IPS-18a (cell line): Measurements from ENCODE around the gene CFAP54.
"Not testable (repeated sequence)": the region's sequence is repeated elsewhere in the genome, so short reads cannot be mapped to it uniquely, and the experiment has no call there.

Experiments used
- H3K27ac ChIP-seq: one replicate; pipeline ENCODE4 v1.5.1; 2013; ENCODE audit warnings: low read length
- H3K27me3 ChIP-seq: one replicate; pipeline ENCODE4 v1.6.1; 2013; ENCODE audit warnings: mild to moderate bottlenecking, low read length; ENCODE audit not compliant: control insufficient read depth, insufficient read depth
- H3K36me3 ChIP-seq: one replicate; pipeline ENCODE4 v1.6.1; 2013; ENCODE audit warnings: low read depth, low read length; ENCODE audit not compliant: control insufficient read depth
- H3K4me1 ChIP-seq: one replicate; pipeline ENCODE4 v1.6.1; 2013; ENCODE audit warnings: low read depth, low read length; ENCODE audit not compliant: control insufficient read depth
- H3K4me3 ChIP-seq: one replicate; pipeline ENCODE4 v1.5.1; 2013; ENCODE audit warnings: low read length
- H3K9ac ChIP-seq: one replicate; pipeline ENCODE4 v1.6.1; 2013; ENCODE audit warnings: mild to moderate bottlenecking, low read length, moderate library complexity
- H3K9me3 ChIP-seq: one replicate; pipeline ENCODE4 v1.6.1; 2013; ENCODE audit warnings: low read depth, low read length; ENCODE audit not compliant: control insufficient read depth

Gene CFAP54

DNA sequence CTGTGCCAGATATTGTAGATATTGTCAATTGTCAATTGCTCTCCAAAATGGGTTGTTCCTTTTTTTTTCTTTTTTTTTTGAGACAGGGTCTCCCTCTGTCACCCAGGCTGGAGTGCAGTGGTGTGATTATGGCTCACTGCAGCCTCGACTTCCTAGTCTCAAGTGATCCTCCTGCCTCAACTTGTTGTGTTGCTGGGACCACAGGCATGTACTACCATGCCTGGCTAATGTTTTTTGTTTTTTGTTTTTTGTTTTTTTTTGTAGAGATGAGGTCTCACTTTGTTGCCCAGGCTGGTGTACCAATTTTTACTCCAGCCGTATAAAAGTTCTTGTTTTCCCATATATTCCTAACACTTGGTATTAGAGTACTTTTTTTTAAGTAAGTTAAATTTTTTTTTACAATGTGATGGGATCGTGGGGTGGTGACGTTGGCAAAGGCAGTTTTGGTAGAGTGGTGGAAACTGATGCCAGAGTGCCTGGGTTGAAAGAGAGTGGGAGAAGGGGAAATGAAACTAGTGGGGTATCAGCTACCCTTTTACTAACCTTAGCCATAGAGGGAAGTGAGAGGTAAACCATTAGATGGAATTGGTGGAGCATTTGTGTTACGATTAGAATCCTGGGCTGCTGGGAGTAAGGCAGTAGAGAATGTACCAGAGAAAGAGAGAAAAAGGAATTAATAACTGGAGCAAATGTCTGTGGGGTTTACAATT lies 33.0 kb upstream of the CFAP54 start:
- no peak overlapping the region for H3K4me3 ChIP-seq
- H3K27ac ChIP-seq = no peak overlapping the region
- no peak overlapping the region for H3K9ac ChIP-seq

GRCh38 chr12:96457191-96457930 lies 32.0 kb upstream of the CFAP54 start:
- H3K4me3 ChIP-seq = no peak overlapping the region
- no peaks in the 10 kb centered on the region for H3K4me1 ChIP-seq
- no peaks in the 10 kb centered on the region for H3K36me3 ChIP-seq
- H3K27me3 ChIP-seq = no peaks in the 10 kb centered on the region
- H3K9me3 ChIP-seq = no peaks in the 10 kb centered on the region
- no peak overlapping the region for H3K9ac ChIP-seq
- no peak overlapping the region for H3K27ac ChIP-seq

More for the DNA sequence above, 33.0 kb upstream of the CFAP54 start:
- Histone ChIP-seq H3K36me3 (no peaks in the 10 kb centered on the region), H3K27me3 (no peaks in the 10 kb centered on the region), H3K9me3 (no peaks in the 10 kb centered on the region), H3K4me1 (no peaks in the 10 kb centered on the region)

GRCh38 chr12:96459281-96459680 lies 30.1 kb upstream of the CFAP54 start:
- not testable (repeated sequence) for H3K9ac ChIP-seq, H3K36me3 ChIP-seq, H3K9me3 ChIP-seq, H3K27me3 ChIP-seq, H3K4me1 ChIP-seq, H3K27ac ChIP-seq, H3K4me3 ChIP-seq

GRCh38 chr12:96462571-96463280 lies 26.7 kb upstream of the CFAP54 start:
- Histone ChIP-seq H3K27me3 (no peaks in the 10 kb centered on the region), H3K27ac (no peak overlapping the region), H3K9ac (no peak overlapping the region), H3K4me3 (no peak overlapping the region), H3K4me1 (no peaks in the 10 kb centered on the region), H3K36me3 (no peaks in the 10 kb centered on the region), H3K9me3 (no peaks in the 10 kb centered on the region)

GRCh38 chr12:96465896-96466295 lies 23.5 kb upstream of the CFAP54 start:
- Histone ChIP-seq H3K27ac (no peak overlapping the region), H3K36me3 (no peaks in the 10 kb centered on the region), H3K9ac (no peak overlapping the region), H3K9me3 (no peaks in the 10 kb centered on the region), H3K27me3 (no peaks in the 10 kb centered on the region), H3K4me1 (no peaks in the 10 kb centered on the region), H3K4me3 (no peak overlapping the region)

DNA sequence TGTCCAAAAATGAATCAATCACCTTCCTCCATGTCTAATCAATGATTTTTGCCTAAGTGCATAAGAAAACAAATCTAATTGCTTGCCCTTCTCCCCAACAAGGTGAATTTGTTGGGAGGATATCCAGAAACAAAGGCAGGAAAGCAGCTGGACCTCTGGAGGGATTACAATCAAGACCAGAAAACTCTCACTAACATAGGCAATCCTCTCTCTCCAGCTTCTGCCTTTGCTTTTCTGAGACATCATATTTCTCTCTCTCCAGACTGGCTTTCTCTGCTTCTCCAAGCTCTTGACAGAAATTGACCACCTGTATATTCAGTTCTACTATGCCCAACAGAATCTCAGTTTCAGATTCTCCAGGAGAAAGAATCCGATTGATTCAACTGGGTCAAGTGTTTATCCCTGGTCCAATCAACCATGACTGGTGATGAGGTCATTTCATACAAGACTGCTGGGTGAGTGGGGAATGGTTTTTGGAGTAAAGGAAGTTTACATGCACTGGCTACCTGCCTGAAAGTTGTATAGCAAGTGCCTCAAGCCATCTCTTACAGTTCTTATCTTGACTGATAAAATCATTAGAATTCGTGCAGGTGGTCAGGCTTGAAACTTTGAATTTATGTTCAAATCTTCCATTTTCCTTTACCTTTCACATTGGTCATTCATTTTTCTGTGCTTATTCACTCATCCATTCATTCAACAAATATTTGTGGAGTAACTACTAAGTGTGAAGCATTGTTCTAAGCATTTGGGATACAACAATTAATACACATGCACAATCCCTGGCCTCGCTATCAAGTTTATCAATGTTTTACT lies 22.2 kb upstream of the CFAP54 start:
- Histone ChIP-seq H3K9ac (no peak overlapping the region), H3K36me3 (no peaks in the 10 kb centered on the region), H3K9me3 (no peaks in the 10 kb centered on the region), H3K4me1 (no peaks in the 10 kb centered on the region), H3K27ac (no peak overlapping the region), H3K4me3 (no peak overlapping the region), H3K27me3 (no peaks in the 10 kb centered on the region)

DNA sequence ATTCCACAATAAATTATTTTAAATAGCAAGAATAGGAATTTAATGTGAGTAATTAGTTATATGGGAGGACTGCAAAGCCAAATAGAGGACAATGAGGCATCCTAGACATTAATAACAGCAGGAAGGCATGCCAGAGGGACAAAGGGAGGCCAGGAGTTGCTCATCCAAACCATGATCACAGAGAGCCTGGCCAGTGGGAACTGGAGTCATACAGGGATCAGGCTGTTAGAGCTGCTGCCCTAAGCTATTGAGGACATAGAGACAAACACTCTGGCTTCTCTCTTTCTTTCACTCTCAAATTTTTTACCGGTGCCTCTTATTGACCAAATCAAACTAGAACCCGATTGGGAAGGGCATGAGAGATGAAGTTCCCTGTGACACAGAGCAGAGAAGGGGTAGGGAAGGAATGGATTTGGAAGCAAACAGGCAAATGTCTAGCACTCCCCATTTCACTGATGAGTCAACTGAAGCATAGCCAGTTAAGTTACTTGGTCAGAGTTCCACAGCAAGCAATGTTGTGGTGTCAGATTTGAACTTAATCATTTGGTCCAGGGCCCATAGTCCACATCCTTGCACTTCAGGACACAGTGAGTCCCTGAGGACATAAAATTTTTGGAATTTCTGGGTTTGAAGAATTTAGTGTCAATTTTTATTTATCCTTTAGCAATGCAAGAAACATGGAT lies 17.9 kb upstream of the CFAP54 start:
- Histone ChIP-seq H3K27ac (no peak overlapping the region), H3K4me3 (no peak overlapping the region), H3K9ac (no peak overlapping the region), H3K27me3 (no peaks in the 10 kb centered on the region), H3K9me3 (no peaks in the 10 kb centered on the region), H3K36me3 (no peaks in the 10 kb centered on the region), H3K4me1 (no peaks in the 10 kb centered on the region)

GRCh38 chr12:96472384-96472783 lies 17.0 kb upstream of the CFAP54 start:
- Histone ChIP-seq H3K27ac (no peak overlapping the region), H3K4me1 (no peaks in the 10 kb centered on the region), H3K9ac (no peak overlapping the region), H3K27me3 (no peaks in the 10 kb centered on the region), H3K4me3 (no peak overlapping the region), H3K36me3 (no peaks in the 10 kb centered on the region), H3K9me3 (no peaks in the 10 kb centered on the region)

- Histone ChIP-seq H3K9me3 (no peaks in the 10 kb centered on the region), H3K36me3 (no peaks in the 10 kb centered on the region), H3K4me3 (no peak overlapping the region), H3K4me1 (no peaks in the 10 kb centered on the region), H3K27ac (no peak overlapping the region), H3K9ac (no peak overlapping the region), H3K27me3 (no peaks in the 10 kb centered on the region)
Observed at GRCh38 chr12:96473394-96474093, 15.8 kb upstream of the CFAP54 start.

DNA sequence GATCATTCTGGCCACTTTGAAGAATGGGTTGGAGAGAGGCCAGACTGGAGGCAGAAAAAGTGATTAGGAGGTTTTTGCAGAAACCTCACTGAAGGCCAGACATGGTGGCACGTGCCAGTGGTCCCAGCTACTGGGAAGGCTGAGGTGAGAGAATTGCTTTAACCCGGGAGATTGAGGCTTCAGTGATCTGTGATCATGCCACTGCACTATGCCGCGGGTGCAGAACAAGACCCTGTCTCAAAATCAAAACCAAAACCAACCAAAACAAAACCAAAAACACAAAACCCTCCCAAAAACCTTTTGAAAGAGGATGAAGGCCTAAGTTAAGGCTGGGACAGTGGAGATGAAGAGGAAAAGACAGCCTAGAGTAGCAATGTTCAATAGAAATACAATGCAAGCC lies 15.2 kb upstream of the CFAP54 start:
- no peaks in the 10 kb centered on the region for H3K4me1 ChIP-seq
- no peak overlapping the region for H3K27ac ChIP-seq
- H3K9ac ChIP-seq = no peak overlapping the region
- no peaks in the 10 kb centered on the region for H3K36me3 ChIP-seq
- no peaks in the 10 kb centered on the region for H3K27me3 ChIP-seq
- no peak overlapping the region for H3K4me3 ChIP-seq
- no peaks in the 10 kb centered on the region for H3K9me3 ChIP-seq
